Measurements from ENCODE around the gene CYP19A1.

CYP19A1 gene

DNA sequence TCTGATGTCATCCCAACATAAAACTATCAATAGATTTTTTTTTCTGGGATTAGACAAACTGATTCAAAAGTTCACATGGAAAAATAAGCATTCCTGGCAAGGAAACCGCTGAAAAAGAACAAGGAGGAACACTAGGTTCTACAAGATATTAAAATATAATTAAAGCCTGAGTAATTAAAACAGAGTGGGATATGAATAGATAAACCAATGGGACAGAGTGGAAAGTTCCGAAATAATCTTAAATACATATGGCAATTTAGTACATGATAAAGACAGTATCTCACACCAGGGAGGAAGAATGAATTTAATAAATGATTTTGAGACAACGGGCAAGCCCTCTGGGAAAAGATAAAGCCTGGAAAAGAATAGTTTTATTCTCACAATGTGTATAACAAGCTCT, 7.7 kb upstream of the CYP19A1 start:
- TF ChIP-seq POLR2A (IDR thresholded peaks at IDR 0.05; ENCODE audit: low read depth, low read length): no peak
- DNase-seq (ENCODE audit: insufficient read length, low spot score): no peak
- no peak for FAIRE-seq

DNA sequence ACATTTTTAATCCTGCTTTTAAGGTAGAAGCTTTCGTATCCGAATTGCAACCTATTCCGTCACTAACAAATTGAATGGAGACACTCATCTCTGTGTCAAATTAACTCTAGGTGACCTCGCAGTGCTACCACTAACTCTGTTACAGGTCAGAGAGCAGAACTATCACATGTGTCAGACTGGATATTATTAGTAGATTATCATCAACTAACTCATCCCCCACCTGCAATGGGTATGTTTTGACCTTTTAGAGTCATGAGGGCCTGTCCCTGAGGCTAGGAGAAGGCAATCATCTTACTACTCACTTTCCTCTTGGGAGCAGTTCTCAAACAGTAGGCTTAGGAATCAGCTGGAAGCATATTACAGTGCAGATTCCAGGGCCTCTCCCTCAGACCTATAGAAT, 5.1 kb upstream of the CYP19A1 start:
- DNase-seq (ENCODE audit: insufficient read length, low spot score) (no peak), FAIRE-seq (no peak)
- no peak for TF ChIP-seq POLR2A (IDR thresholded peaks at IDR 0.05; ENCODE audit: low read depth, low read length)

DNA sequence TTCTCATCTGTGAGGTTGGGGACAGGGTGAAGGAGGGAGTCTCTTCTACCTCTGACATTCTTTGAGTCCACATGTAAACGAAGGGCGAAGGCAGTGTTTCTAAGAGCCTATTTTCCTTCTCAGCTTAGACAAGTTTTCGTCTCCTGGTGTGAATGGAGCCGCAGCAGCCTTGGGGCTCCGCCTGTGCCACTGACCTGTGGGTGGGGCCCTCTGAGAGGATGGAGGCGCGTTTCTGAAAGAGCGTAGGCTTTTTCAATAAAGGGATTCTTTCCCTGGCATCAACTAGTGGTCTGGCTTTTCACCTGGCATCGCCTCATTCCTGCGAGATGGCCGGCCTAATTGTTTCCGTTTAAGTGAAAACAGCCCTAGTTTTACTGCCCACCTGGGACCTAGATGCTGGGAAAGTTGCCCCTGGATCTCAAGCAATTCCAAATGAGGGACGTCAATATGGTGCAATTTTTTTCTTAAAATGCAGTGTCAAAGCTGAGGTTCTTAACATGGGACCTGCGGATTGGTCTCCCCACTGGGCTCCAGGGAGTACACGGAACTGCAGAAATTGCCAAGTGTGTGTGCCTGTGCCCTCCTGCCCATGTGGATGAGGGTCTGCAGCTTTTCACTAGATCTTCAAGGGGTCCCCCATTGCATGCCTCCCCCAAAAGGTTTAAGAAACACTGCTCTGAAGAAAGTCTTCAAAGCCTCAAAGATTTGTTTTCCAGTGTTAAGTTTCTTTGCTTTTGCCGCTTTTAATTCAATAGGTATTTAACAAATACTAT, 4.0 kb upstream of the CYP19A1 start:
- DNase-seq (ENCODE audit: insufficient read length, low spot score): no peak
- FAIRE-seq: no peak

DNA sequence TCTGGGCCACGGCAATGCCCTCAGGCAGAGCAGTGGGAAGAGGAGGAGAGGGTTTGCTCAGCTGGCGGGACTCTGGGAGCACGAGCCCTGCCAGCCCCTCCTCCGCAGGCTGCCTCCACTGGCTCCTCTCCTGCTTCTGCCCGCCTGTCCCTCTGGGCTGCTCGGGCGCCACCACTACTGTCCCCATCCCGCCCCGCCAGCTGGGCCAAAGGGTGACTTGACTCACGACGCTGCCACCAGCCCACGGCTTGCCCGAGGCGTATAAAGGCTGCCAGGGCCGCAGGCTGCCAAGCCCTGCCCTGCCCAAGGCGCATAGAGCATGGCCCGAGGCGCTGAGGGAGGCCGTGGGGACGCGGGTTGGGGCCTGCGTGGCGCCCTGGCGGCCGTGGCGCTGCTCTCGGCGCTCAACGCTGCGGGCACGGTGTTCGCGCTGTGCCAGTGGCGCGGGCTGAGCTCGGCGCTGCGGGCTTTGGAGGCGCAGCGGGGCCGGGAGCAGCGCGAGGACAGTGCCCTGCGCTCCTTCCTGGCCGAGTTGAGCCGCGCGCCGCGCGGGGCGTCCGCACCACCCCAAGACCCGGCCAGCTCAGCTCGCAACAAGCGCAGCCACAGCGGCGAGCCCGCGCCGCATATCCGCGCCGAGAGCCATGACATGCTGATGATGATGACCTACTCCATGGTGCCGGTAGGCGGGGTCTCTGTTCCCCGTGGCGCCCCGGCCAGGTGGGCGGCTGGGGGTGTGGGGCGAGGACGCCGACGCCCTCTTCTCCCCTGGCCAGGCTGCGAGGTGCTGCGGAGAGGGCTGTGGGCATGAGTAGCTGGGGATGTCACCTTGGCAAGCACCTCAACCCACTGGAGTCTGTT, 3.2 kb upstream of the CYP19A1 start, which contains the start of gene GLDN:
TSS of gene GLDN (plus strand) at position 290 of the 861 bp plus-strand sequence. CDS start at position 320, 30 bp downstream.
- DNase-seq (ENCODE audit: insufficient read length, low spot score) (no peak), FAIRE-seq (no peak)
- no peak for TF ChIP-seq POLR2A (IDR thresholded peaks at IDR 0.05; ENCODE audit: low read depth, low read length)

More for the DNA sequence above, 4.0 kb upstream of the CYP19A1 start:
- TF ChIP-seq POLR2A (IDR thresholded peaks at IDR 0.05; ENCODE audit: low read depth, low read length): no peak

DNA sequence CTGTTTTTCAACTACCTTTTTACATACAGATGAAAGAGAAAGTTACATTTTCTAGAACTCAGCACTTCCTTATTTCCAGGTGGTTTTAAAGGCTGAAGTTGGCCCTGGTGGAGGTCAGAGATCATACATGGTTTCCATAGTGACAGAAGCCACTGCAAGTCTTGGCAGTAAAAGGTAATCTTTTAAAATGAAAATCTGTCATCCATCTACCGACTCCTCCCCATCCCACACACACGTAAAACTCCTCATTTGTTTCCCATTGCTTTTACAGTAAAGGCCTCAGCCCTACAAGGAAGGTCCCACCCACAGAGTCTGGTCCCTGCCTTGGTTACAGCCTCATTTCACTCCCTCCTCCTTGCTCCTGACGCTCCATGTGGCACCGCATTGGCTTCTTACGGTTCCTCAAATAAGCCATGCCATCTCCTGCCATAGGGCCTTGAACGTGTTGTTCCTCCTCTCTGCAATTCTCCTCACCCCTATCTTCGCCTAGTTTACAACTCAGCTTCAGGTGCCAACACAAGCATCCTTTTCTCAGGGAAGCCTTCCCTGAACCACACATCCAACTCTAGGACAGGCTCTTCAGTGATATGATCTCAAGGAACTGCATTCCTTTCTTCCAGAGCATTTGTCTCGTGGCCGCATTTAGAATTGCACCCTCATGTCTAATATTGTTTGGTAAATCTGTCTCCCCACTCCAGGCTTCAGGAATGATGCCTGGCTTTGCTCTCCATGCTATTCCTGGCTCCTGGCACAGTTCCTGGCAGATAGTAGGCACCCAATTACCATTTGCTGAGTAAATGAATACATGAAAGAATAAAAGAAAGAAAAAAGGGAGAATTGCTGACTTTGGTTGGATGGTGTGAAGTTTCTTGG, 2.6 kb downstream of the CYP19A1 start:
- FAIRE-seq (no peak), DNase-seq (ENCODE audit: insufficient read length, low spot score) (no peak)
- TF ChIP-seq POLR2A (IDR thresholded peaks at IDR 0.05; ENCODE audit: low read depth, low read length): no peak

DNA sequence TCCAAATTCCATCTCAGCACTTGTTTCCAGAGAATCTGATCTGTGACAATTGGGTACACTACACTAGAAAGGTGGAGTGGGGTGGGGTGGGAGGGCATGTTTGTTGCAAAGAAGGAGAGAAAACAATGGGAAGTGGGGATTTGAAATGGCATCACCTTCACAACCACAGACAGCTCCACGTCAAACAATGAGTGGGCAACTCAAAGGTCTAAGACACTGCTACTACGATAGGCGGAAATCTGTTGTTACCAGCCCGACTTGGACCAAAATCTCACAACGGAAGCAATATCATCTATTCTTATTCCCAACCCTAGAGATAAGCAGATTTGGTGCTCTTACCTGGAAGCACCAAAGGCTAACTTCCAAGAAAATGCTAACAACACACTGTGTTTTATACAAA, 3.3 kb downstream of the CYP19A1 start:
- no peak for TF ChIP-seq POLR2A (IDR thresholded peaks at IDR 0.05; ENCODE audit: low read depth, low read length)
- FAIRE-seq (no peak), DNase-seq (ENCODE audit: insufficient read length, low spot score) (no peak)

DNA sequence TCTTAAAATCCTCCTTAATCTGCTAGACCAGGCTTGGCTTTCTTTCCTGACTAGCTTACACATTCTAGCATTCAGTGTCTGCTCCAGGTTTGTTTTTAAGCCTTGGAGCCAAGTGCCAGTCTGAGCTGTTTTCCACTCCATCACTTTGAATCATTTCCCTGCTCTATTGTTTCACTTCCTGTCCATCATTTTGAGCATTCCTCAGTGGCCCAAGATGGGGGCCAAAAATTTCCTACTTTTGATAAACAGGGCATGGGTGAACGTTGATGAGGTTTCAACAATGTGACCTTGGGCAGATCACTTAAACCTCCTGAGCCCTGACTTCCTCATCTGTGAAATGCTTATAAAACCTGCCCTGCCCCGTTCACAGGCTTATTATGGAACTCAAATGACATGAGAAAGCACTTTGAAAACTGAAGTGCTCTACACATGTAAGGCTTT, 4.4 kb downstream of the CYP19A1 start:
- no peak for DNase-seq (ENCODE audit: insufficient read length, low spot score)
- FAIRE-seq: no peak
- TF ChIP-seq POLR2A (IDR thresholded peaks at IDR 0.05; ENCODE audit: low read depth, low read length): no peak

DNA sequence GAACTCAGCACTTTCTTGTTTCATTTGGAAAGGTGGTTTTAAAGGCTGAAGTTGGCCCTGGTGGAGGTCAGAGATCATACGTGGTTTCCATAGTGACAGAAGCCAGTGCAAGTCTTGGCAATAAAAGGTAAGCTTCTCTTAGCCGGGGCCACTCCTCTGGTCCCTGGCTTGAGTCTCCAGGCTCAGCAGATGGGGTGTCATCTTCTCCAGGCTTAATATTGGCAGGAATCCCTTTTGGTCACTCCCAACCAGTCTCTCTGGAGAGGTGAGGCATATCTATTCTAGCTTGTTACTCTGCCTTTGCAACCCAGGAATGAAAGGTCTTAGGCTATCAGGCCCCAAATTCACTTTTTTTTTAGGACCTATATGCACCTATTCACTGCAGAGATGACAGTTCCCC, 4.8 kb downstream of the CYP19A1 start:
- FAIRE-seq: no peak

DNA sequence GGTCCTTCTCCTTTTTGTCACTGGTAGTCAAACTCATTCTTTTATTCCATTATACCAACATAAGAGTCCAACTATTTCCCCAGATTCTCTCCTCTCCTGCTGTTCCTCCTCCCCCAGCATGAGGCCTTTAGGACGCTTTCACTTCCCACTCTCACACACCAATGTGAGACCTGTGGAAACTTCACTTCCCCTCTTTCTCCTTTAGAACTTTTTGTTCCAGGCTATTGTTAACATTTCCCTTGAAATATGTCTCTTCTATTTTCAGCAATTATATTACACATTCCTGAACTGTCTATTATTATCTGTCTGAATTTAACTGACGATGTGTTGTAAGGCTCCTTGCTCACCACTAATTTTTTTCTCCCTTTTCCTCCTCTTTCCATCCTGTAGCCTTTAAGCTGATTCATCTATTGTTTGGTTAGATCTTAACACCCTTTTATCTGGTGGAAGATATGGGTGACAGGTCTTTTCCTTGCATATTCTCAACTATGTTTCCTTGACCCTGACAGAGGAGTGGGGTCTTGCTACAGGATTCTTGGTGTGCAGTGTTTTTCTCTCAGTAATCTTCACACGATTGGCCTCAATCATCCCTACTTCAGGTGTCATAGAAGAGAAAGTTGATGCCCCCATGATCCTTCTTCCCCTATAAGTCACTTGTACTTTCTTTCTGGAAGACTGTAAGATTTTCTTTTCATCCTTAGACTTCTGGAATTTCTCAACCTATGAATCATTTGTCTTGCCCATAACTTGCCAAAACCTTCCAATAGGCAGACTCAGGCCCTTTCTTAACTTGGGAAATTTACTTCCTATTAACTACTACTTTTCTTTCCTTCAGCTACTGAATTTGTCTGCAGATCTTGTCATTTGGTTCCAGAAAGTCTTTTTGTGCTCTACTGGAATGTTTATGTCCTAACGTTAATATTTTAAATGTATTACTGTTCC, 5.9 kb downstream of the CYP19A1 start:
- TF ChIP-seq POLR2A (IDR thresholded peaks at IDR 0.05; ENCODE audit: low read depth, low read length): no peak
- no peak for FAIRE-seq
- no peak for DNase-seq (ENCODE audit: insufficient read length, low spot score)

More for the DNA sequence above, 4.8 kb downstream of the CYP19A1 start:
- no peak for TF ChIP-seq POLR2A (IDR thresholded peaks at IDR 0.05; ENCODE audit: low read depth, low read length)
- no peak for DNase-seq (ENCODE audit: insufficient read length, low spot score)

DNA sequence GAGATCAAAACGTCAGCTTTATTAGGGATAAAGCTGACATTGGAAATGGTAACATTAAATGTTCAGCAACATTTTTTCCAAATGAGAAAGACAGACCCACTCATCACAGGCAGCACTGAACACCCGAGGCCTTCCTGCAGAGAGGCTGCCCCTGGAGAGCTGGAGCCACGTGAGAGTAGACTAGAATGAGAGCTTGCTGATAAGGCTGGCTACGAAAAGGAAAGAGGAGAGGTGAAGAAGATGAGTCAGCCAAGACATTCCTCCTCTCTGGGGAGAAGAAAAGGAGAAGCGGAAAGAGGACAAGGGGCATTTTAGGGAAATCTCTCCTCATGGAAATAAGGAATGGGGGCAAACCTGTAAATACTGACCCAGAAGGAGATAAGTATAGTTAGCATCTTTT, 7.3 kb downstream of the CYP19A1 start:
- no peak for TF ChIP-seq POLR2A (IDR thresholded peaks at IDR 0.05; ENCODE audit: low read depth, low read length)
- FAIRE-seq (no peak), DNase-seq (ENCODE audit: insufficient read length, low spot score) (no peak)

DNA sequence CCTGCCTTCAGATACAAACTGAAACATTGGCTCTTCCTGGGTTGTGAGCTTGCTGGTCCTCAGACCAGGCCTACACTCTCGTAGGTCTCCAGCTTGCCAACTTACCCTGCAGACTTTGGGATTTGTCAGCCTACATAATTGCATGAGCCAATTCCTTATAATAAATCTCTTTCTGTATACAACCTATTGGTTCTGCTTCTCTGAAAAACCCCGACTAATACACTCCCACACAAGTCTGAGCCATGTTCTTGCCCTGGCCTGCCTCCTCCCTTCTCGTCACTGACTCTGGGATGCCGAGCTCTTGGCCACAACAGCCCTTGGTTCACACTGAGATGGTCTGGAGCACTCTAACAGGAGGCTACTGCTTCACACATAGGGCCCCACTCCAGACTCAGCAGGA, 9.5 kb downstream of the CYP19A1 start:
- FAIRE-seq: no peak
- no peak for DNase-seq (ENCODE audit: insufficient read length, low spot score)
- no peak for TF ChIP-seq POLR2A (IDR thresholded peaks at IDR 0.05; ENCODE audit: low read depth, low read length)

DNA sequence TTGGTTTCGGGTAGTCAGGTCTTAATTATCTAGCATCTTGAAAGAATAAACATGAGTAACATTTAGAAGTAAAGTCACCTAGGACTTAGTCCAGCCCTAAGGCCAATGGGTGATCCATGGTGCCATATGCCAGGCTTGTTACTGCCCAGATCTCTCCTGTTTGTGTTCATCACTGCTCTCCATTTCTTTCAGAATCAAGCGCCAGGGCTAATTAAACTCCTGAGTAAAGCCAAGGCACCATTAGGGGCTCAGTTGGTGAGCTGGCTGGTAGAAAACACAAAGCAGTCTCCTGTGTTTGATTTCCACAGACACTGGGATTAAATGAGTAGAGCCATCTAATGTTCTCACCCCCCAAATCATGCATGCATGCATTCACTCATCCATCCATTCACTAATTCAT, 11.3 kb downstream of the CYP19A1 start:
- no peak for FAIRE-seq
- no peak for TF ChIP-seq POLR2A (IDR thresholded peaks at IDR 0.05; ENCODE audit: low read depth, low read length)
- no peak for DNase-seq (ENCODE audit: insufficient read length, low spot score)

DNA sequence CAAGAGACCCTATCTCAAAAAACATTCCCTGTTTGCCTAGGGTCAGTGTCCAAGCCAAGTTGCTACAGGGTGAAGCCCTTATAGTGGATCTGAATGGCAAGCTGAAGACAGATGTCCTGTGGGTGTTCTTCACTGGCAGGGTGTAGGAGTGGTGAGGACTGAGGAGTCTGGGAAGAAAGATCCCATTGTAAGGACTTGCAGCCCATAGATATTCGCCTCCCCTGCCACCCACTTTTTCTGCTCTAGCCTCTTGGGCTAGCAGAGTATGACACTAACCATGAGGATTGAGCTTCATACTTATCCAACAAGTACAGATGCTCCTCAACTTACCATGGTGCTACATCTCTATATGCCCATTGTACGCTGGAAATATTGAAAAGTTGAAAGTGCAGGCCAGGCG, 13.2 kb downstream of the CYP19A1 start:
- DNase-seq (ENCODE audit: insufficient read length, low spot score) (no peak), FAIRE-seq (no peak)
- no peak for TF ChIP-seq POLR2A (IDR thresholded peaks at IDR 0.05; ENCODE audit: low read depth, low read length)

Measured in H54 (cell line).